Measurements from ENCODE around the gene TSPAN32. TPM values are rescaled to one million over a fixed set of nuclear protein-coding genes. Genes with fewer than 3 reads are reported as not detected.

TSPAN32 gene
- total RNA-seq, 1 experiment from 2014 or later: not detected

GRCh38 chr11:2351701-2352100, 49.9 kb downstream of the TSPAN32 start (continued):
- TF ChIP-seq MAX (IDR thresholded peaks at IDR 0.05) (no peak), SP1 (IDR thresholded peaks at IDR 0.05; ENCODE audit: low read depth) (no peak)

GRCh38 chr11:2352420-2352819, 50.6 kb downstream of the TSPAN32 start:
- no peaks in the 10 kb centered on the region for H3K9me2 ChIP-seq (ENCODE audit: insufficient read depth)
- DNase-seq (ENCODE audit: low read depth, low spot score) (no peak), ATAC-seq (no peak)
- RAD21 ChIA-PET (ENCODE audit: low non-redundant PET in 1 of 2, low total read pairs in 2 of 2, uncharacterized antibody in 2 of 2, unreplicated experiment in 2 of 2): no interaction called here
- no peak overlapping the region for H3K4me3 ChIP-seq (replicated peaks in 1 of 2; ENCODE audit: low read depth in 1 of 2, low read length in 2 of 2)
- H3K36me3 ChIP-seq (ENCODE audit: control insufficient read depth in 1 of 2, insufficient read depth in 2 of 2, low read length in 2 of 2): no peaks in the 10 kb centered on the region
- CTCF ChIA-PET: no interaction called here
- H3K4me1 ChIP-seq (ENCODE audit: control insufficient read depth in 1 of 2, insufficient read depth in 2 of 2, low read length in 2 of 2): no peaks in the 10 kb centered on the region
- H3K27ac ChIP-seq (ENCODE audit: low read depth, low read length): no peak overlapping the region
- no peaks in the 10 kb centered on the region for H3K9me3 ChIP-seq (ENCODE audit: control insufficient read depth in 1 of 2, insufficient read depth in 1 of 2, low read depth in 1 of 2, low read length in 2 of 2)
- H4K20me1 ChIP-seq (ENCODE audit: insufficient read depth): no peaks in the 10 kb centered on the region
- no peak overlapping the region for H3K9ac ChIP-seq (ENCODE audit: low read length)
- no TSS peak for BruUV-seq (replicated peaks)
- no peak overlapping the region for H2AFZ ChIP-seq (ENCODE audit: low read depth, low read length, poor library complexity, severe bottlenecking)
- no peak for TF ChIP-seq JUND (IDR thresholded peaks at IDR 0.05)
- no peak for TF ChIP-seq ZBTB33 (IDR thresholded peaks at IDR 0.05; ENCODE audit: extremely low read depth, insufficient replicate concordance, low read length)
- no peak for TF ChIP-seq POLR2A (IDR thresholded peaks at IDR 0.05; ENCODE audit: borderline replicate concordance, extremely low read depth, insufficient read depth, insufficient read length)
- TF ChIP-seq YY1 (IDR thresholded peaks at IDR 0.05; ENCODE audit: extremely low read depth, insufficient replicate concordance, low read depth, low read length): no peak
- no peak for TF ChIP-seq SP1 (IDR thresholded peaks at IDR 0.05; ENCODE audit: low read depth)
- no peak for TF ChIP-seq ATF3 (IDR thresholded peaks at IDR 0.05)
- TF ChIP-seq CEBPB (IDR thresholded peaks at IDR 0.05; ENCODE audit: low read depth): no peak
- no peak for TF ChIP-seq POLR2AphosphoS5 (IDR thresholded peaks at IDR 0.05; ENCODE audit: low read depth, low read length)
- TF ChIP-seq ELF1 (IDR thresholded peaks at IDR 0.05; ENCODE audit: borderline replicate concordance, low read depth): no peak
- TF ChIP-seq FOSL1 (IDR thresholded peaks at IDR 0.05; ENCODE audit: low read depth): no peak
- TF ChIP-seq RAD21 (IDR thresholded peaks at IDR 0.05; ENCODE audit: low read depth): no peak
- no peak for TF ChIP-seq EZH2phosphoT487 (IDR thresholded peaks at IDR 0.05; ENCODE audit: borderline replicate concordance)
- TF ChIP-seq SIN3A (IDR thresholded peaks at IDR 0.05; ENCODE audit: low read depth): no peak
- H3K4me2 ChIP-seq (ENCODE audit: low read length): no peak overlapping the region
- intact Hi-C loops (cut with micrococcal nuclease): no loop called here
- POLR2A ChIA-PET: interaction anchor here (1.4 kb wide), 1 partner anchor 24 kb away, joined by 4 read pairs; no protein-coding TSS in a partner anchor
- no peaks in the 10 kb centered on the region for H3K79me2 ChIP-seq (ENCODE audit: insufficient read depth, low read length)
- H3K27me3 ChIP-seq (ENCODE audit: insufficient read depth, low read length): peaks cover 3% of the 10 kb centered on the region; the same call in 1 of the 2 replicates

All from HCT116 (cell line).